Measurements from ENCODE around the gene RND1. TPM values are rescaled to one million over a fixed set of nuclear protein-coding genes. Genes with fewer than 3 reads are reported as not detected.
A peak's percentile ranks its signal among the peaks of the same experiment; 100 is the strongest.
"Not testable (repeated sequence)": the region's sequence is repeated elsewhere in the genome, so short reads cannot be mapped to it uniquely, and the experiment has no call there.

The RND1 gene
- 8.7 and 9.8 TPM in 2 replicates for total RNA-seq (2014; rRNA removed; shearing (Covaris generic))

GRCh38 chr12:48865281-48866051, at the start of gene RND1:
Gene RND1, minus strand, starts transcription at chr12:48865870. Its CDS starts 103 bp downstream, at chr12:48865767.
- peak; percentile 94 for DNase-seq (ENCODE audit: low spot score)

DNA sequence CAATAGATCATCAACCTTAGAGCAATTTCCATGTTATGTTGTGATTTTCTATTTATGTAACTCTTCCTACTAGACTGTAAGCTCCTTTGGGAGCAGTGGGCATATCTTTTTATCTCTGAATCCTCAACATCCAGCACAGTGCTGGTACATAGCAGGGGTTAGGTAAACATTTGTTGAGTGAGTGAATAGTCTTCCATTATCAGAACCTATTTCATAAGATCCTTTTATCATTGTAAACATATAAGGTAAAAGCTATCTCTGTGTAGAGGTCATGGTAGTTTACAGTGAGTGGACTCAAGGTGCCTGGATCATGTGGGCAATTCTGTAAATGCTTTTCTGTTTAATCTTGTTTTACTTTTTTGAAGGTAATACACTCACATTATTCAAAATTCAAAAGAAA, 44.5 kb upstream of the RND1 start:
- DNase-seq (ENCODE audit: low spot score) = no peak

- not testable (repeated sequence) for DNase-seq (ENCODE audit: low spot score)
Observed at GRCh38 chr12:48909698-48910097, 44.0 kb upstream of the RND1 start.

GRCh38 chr12:48907245-48907644, 41.6 kb upstream of the RND1 start:
- DNase-seq (ENCODE audit: low spot score) = no peak

DNA sequence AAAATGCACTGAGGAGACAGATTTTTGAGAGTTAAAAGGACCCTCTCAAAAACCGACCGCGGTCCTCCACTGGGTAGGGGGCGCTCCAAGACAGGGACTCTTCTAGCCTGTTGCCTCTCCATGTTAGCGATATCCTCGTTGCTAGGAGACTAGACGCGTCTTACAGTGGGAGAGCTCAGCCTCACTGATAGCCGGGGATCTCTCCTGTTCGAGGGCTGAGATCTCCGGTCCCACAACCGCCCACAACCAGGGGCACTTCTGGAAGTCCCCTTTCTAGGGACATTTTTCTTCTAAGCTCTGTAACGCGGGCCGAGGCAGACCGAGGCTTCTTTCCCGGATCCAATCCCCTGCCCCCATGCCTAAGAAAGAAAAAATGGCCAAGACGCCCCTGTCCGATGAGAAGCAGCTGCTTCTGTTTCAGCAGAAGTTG, 38.3 kb upstream of the RND1 start:
- DNase-seq (ENCODE audit: low spot score) = no peak

DNA sequence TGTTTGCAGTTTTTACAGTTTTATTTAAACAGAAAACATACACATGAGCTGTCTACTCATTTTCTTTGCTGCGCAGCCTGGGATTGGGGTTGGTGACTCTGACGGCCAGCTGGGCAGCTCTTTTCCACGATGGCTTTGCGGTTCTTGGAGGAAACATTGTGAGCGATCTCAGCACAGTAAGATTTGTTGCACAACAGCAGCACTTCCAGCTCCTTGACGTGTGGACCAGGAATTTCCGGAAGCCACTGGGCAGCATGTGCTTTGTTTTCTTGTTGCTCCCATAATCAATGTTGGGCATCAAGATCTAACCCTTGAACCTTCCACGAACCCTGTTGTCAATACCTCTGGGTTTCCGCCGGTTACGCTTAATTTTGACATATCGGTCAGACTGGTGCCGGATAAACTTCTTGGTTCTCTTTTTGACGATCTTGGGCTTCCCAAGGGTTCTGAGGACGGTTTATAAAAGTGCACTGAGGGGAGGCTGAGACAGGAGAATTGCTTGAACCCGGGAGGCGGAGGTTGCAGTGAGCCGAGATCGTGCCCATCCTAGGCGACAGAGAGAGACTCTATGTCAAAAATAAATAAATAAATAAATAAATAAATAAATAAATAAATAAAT, 37.8 kb upstream of the RND1 start:
- DNase-seq (ENCODE audit: low spot score) = no peak

DNA sequence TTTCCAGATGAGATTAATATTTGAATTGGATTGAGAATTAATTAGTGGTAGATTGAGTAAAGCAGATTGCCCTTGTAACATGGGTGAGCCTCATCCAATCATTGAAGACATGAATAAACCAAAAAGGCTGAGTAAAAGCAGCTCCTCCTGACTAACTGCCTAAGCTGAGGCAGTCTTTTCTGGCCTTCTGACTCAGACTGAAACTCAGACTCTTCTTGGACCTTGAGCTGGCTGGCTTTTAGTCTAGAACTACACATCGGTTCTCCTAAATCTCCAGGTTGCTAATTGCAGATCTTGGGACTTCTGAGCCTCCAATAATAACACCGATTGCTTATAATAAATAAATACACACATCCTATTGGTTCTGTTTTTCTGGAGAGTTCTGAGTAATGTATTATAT, 35.6 kb upstream of the RND1 start:
- DNase-seq (ENCODE audit: low spot score) = no peak

DNA sequence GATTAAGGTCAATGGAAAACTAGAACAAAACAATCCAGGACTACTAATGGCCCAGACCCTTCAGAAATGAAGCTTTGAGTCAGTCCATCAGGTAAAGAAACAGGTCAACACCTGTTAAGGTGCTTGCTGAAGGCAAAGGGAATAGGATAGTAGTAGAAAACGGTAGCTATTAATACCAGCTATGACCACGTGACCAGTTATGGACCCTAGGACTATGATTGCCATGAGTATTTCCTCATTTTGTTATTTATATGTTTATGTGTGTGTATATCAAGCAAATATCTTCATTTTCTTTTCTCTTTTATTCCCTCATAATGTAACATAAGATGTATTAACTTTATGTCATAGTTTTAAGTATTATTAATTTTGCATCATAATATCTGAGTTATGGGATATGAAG, 34.0 kb upstream of the RND1 start:
- no peak for DNase-seq (ENCODE audit: low spot score)

DNA sequence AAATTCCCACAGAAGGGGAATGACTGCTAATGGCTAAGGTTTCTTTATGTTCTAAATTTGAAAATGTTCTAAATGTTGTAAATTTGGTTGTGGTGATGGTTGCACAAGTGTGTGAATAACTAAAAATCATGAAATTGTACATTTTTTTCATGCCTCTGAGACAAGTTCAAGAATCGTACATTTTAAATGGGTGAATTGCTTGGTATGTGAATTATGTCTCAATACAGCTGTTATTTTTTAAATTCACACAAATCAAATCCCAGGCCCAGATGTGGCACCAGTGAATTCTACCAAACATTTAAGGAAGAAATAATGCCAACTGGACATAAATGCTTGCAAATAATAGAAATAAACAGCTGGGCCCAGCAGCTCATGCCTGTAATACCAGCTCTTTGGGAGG, 28.6 kb upstream of the RND1 start:
- no peak for DNase-seq (ENCODE audit: low spot score)

GRCh38 chr12:48890657-48891418, 25.2 kb upstream of the RND1 start:
- peak; percentile 82 for DNase-seq (ENCODE audit: low spot score)

DNA sequence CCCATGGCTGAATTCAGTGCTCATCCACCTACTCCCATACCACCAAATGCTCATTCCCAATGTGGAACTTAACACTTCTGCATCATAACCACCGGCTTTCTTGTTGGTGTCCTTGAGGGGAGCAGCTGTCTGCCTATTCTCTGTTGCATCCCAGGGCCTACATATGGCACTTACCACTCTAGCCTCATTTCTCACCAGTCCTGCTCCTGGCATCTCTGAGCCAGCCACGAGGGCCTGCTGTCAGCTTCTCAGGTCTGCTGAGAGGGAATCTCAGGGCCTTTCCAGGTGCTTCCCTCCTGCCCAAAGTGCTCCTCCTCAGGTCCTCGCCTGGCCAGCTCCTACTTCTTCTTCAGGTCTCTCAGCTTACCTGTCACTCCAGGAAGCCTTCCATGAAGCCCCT, 24.0 kb upstream of the RND1 start:
- no peak for DNase-seq (ENCODE audit: low spot score)

DNA sequence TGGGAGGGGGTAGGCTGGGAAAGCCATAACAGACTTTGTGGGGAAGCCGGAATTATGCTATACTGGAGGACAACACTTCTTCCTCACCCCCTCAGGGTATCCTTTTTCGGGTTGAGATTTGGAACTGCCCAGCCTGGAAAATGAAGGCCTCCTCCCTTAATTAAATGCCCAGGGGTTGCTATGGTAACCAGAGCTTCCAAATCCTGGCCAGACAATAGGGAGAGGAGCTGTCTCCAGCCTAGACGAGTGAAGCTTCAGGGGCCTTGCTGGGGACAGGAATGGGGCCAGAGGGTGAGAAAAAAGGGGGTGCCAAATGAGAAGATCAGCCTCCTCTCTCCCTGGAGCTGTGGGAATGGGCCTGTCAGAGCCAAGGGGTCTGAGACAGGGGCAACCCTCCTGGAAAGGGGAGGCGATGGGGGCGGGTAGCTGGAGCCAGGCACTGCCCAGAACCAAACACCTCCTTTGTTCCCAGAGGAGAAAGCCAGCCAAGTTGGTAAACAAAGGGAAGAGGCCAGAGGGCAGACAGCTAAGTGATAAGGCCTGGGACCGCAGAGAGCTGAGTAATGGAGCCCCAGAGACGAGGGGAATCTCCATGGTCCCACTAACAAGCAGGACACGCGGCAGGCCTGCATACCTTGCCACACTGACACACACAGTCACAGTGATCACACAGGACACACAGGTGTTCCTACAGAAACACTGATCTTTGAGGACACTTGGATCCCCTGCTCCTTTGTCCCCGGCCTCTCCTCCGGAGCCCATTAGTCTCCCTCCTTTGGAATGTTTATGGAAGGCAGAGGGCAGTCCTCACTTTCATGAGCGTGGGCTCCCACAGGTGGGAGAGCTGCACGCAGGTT, 17.9 kb upstream of the RND1 start:
- peak; percentile 59 for DNase-seq (ENCODE audit: low spot score)

GRCh38 chr12:48882972-48883304, 17.3 kb upstream of the RND1 start:
- DNase-seq (ENCODE audit: low spot score) = no peak

GRCh38 chr12:48882315-48882687, 16.6 kb upstream of the RND1 start:
- no peak for DNase-seq (ENCODE audit: low spot score)

DNA sequence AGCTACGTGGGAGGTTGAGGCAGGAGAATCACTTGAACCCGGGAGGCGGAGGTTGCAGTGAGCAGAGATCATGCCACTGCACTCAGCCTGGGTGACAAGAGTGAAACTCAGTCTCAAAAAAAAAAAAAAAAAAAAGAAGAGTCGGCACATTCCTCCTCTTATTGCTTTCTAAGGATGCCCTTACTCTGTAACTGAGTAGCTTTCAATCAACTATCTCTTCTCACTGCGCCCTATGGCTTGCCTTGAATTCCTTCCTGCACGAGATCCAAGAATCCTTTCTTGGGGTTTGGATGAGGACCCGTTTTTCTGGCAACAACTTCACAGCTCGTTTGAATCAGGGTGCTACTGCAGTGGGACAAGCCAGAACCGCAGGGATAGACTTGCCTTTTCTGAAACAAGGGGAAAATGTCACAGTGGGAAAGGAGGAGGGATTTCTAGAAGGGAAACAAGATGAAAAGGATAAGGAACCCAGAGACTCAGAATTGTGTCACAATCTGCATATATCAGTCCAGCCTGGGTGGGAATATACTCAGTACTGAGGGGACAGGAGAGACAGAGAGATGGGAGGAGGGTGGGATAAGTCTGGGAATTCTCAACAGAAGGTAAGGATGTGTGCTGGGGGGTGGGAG, 16.1 kb upstream of the RND1 start:
- no peak for DNase-seq (ENCODE audit: low spot score)

GRCh38 chr12:48880647-48881046, 15.0 kb upstream of the RND1 start:
- DNase-seq (ENCODE audit: low spot score) = no peak

- DNase-seq (ENCODE audit: low spot score) = no peak
Observed at GRCh38 chr12:48878548-48878947, 12.9 kb upstream of the RND1 start.

- no peak for DNase-seq (ENCODE audit: low spot score)
Observed at GRCh38 chr12:48875944-48876515, 10.4 kb upstream of the RND1 start.

- not testable (repeated sequence) for DNase-seq (ENCODE audit: low spot score)
Observed at GRCh38 chr12:48873534-48873933, 7.9 kb upstream of the RND1 start.

GRCh38 chr12:48873096-48873495, 7.4 kb upstream of the RND1 start:
- no peak for DNase-seq (ENCODE audit: low spot score)

DNA sequence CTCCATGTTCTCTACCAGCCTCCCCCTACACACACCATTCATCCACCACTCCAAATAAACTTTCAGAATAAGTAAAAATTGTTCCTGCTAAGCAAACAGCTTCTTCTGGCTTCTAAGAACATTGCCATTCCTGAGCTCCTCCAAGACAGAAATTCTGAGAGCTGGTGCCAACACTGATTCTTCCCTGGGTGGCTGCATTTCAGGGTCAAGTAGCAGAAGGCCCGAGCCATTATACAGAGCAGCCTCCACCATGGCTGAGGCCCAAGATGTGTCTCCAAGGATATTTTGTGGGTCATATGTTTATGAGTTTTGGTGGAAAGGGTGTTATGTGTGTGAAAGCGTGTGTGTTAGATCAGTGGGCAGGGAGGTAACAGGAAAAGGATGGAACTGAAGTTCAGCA, 3.5 kb upstream of the RND1 start:
- no peak for DNase-seq (ENCODE audit: low spot score)
